HEK293T (cell line): ENCODE measurements around the gene STIP1.

ENCODE experiments used
- BHLHE40 ChIP-seq: fragments of 450-650 bp; IDR thresholded peaks from 2 replicates; pipeline ENCODE4 v1.6.1; 2016; ENCODE audit warnings: mild to moderate bottlenecking, moderate library complexity, borderline replicate concordance
- FOXM1 ChIP-seq: fragments of 450-650 bp; IDR thresholded peaks from 2 replicates; pipeline ENCODE4 v1.6.1; 2017; ENCODE audit warnings: mild to moderate bottlenecking, borderline replicate concordance
- SP1 ChIP-seq: fragments of 450-650 bp; IDR thresholded peaks from 2 replicates; pipeline ENCODE4 v1.6.1; 2017

GRCh38 chr11:64226507-64227051, 40.6 kb downstream of the STIP1 start:
- TF ChIP-seq FOXM1 (no peak), SP1 (no peak), BHLHE40 (no peak)
